Astrocyte (in vitro differentiated cells and primary cell): ENCODE data around the gene RPEL1. TPM values are rescaled to one million over a fixed set of nuclear protein-coding genes. Genes with fewer than 3 reads are reported as not detected.
A peak's percentile ranks its signal among the peaks of the same experiment; 100 is the strongest.
"Not testable (repeated sequence)": the region's sequence is repeated elsewhere in the genome, so short reads cannot be mapped to it uniquely, and the experiment has no call there.

Experiments used
- DNase-seq: peaks from one replicate; pipeline ENCODE4 v3.0.0-alpha.2; 2010; ENCODE audit warnings: low read depth
- FAIRE-seq: peaks from 2 replicates; lab custom pipeline; 2011; peaks lifted over from hg19 to GRCh38; lab: Jason Lieb, UNC
- H2AFZ ChIP-seq: 2 replicates; pipeline ENCODE4 v1.6.0; 2012; ENCODE audit warnings: low read depth, low read length, inconsistent platforms
- H3K27ac ChIP-seq: 2 replicates; pipeline ENCODE4 v1.5.1; 2011; ENCODE audit warnings: low read depth, low read length, inconsistent platforms
- H3K27me3 ChIP-seq: 2 replicates; pipeline ENCODE4 v1.6.0; 2011; ENCODE audit warnings: low read length, inconsistent platforms; ENCODE audit not compliant: insufficient read depth
- H3K36me3 ChIP-seq: 2 replicates; pipeline ENCODE4 v1.5.1; 2011; ENCODE audit warnings: low read length, inconsistent platforms; ENCODE audit not compliant: insufficient read depth
- H3K4me1 ChIP-seq: 2 replicates; pipeline ENCODE4 v1.5.1; 2011; ENCODE audit warnings: low read length, inconsistent platforms; ENCODE audit not compliant: insufficient read depth
- H3K4me2 ChIP-seq: 2 replicates; pipeline ENCODE4 v1.6.0; 2012; ENCODE audit warnings: low read length, inconsistent platforms
- H3K4me3 ChIP-seq: 2 replicates; pipeline ENCODE4 v1.5.1; 2011; ENCODE audit warnings: low read depth, mild to moderate bottlenecking, low read length, inconsistent platforms; ENCODE audit not compliant: insufficient read depth
- H3K79me2 ChIP-seq: 2 replicates; pipeline ENCODE4 v1.6.0; 2012; ENCODE audit warnings: mild to moderate bottlenecking, low read length, inconsistent platforms; ENCODE audit not compliant: insufficient read depth
- H3K9ac ChIP-seq: 2 replicates; pipeline ENCODE4 v1.6.0; 2012; ENCODE audit warnings: mild to moderate bottlenecking, low read length, inconsistent platforms
- H3K9me3 ChIP-seq: 2 replicates; pipeline ENCODE4 v1.5.1; 2012; ENCODE audit warnings: low read depth, mild to moderate bottlenecking, low read length, inconsistent platforms; ENCODE audit not compliant: insufficient read depth
- H4K20me1 ChIP-seq: 2 replicates; pipeline ENCODE4 v1.6.0; 2012; ENCODE audit warnings: low read length, inconsistent platforms; ENCODE audit not compliant: insufficient read depth
- H3K27ac Mint-ChIP-seq: one replicate; pipeline ENCODE4 v1.8.0; 2021; ENCODE audit warnings: mild to moderate bottlenecking, mixed read lengths; ENCODE audit not compliant: unreplicated experiment
- H3K27me3 Mint-ChIP-seq: one replicate; pipeline ENCODE4 v1.8.0; 2021; ENCODE audit warnings: low read depth, mixed read lengths; ENCODE audit not compliant: unreplicated experiment
- H3K36me3 Mint-ChIP-seq: one replicate; pipeline ENCODE4 v1.8.0; 2021; ENCODE audit warnings: low read depth, mixed read lengths; ENCODE audit not compliant: unreplicated experiment
- H3K4me1 Mint-ChIP-seq: one replicate; pipeline ENCODE4 v1.8.0; 2021; ENCODE audit warnings: low read depth, mixed read lengths; ENCODE audit not compliant: unreplicated experiment
- H3K4me3 Mint-ChIP-seq: one replicate; pipeline ENCODE4 v1.8.0; 2021; ENCODE audit warnings: mild to moderate bottlenecking, moderate library complexity, mixed read lengths; ENCODE audit not compliant: unreplicated experiment
- H3K9me3 Mint-ChIP-seq: one replicate; pipeline ENCODE4 v1.8.0; 2021; ENCODE audit warnings: mild to moderate bottlenecking, mixed read lengths; ENCODE audit not compliant: unreplicated experiment
- CTCF ChIP-seq: IDR thresholded peaks from 2 replicates; pipeline ENCODE4 v1.5.1; 2011; ENCODE audit warnings: low read depth, mild to moderate bottlenecking, inconsistent platforms, low read length, moderate library complexity; ENCODE audit not compliant: insufficient read depth
- EZH2 ChIP-seq: IDR thresholded peaks from 2 replicates; pipeline ENCODE4 v1.6.1; 2012; ENCODE audit warnings: mild to moderate bottlenecking, low read length, inconsistent platforms; ENCODE audit not compliant: insufficient read depth
- total RNA-seq: library from RNA; stranded (reverse); gene quantifications from 2 replicates; pipeline ENCODE4 v1.2.1, GENCODE V29; 2021

Gene RPEL1
- total RNA-seq, 1 donor from 2014 or later: not detected

GRCh38 chr10:103215601-103216000, 30.1 kb upstream of the RPEL1 start:
- Histone ChIP-seq H3K4me2 (no peak overlapping the region), H3K27ac (no peak overlapping the region), H2AFZ (no peak overlapping the region), H3K9ac (no peak overlapping the region), H3K79me2 (no peaks in the 10 kb centered on the region), H3K27me3 (no peaks in the 10 kb centered on the region), H3K4me1 (peaks cover 13% of the 10 kb centered on the region), H4K20me1 (no peaks in the 10 kb centered on the region), H3K4me3 (no peak overlapping the region), H3K36me3 (no peaks in the 10 kb centered on the region), H3K9me3 (no peaks in the 10 kb centered on the region)
- no peaks in the 10 kb centered on the region for H3K36me3 Mint-ChIP-seq
- peaks cover 17% of the 10 kb centered on the region for H3K4me1 Mint-ChIP-seq
- no peaks in the 10 kb centered on the region for H3K27me3 Mint-ChIP-seq
- TF ChIP-seq CTCF: no peak
- no peak for TF ChIP-seq EZH2
- H3K27ac Mint-ChIP-seq: peak overlapping the region; percentile 24
- DNase-seq (no peak), FAIRE-seq (no peak)
- H3K9me3 Mint-ChIP-seq: peaks cover 15% of the 10 kb centered on the region
- H3K4me3 Mint-ChIP-seq: peak overlapping the region; percentile 5

- H4K20me1 ChIP-seq, FAIRE-seq, H3K4me2 ChIP-seq, H3K9ac ChIP-seq, H3K27me3 Mint-ChIP-seq, H3K27ac ChIP-seq, H3K4me3 Mint-ChIP-seq, H3K9me3 ChIP-seq, H3K4me3 ChIP-seq, H3K27me3 ChIP-seq, H2AFZ ChIP-seq, H3K36me3 Mint-ChIP-seq, H3K27ac Mint-ChIP-seq, H3K79me2 ChIP-seq, H3K36me3 ChIP-seq: not testable (repeated sequence)
- Mint-ChIP-seq H3K4me1 (peaks cover 17% of the 10 kb centered on the region), H3K9me3 (peaks cover 15% of the 10 kb centered on the region)
- peak; percentile 51 for DNase-seq
- H3K4me1 ChIP-seq: peaks cover 13% of the 10 kb centered on the region
Measured at GRCh38 chr10:103216362-103216761, 29.3 kb upstream of the RPEL1 start.

GRCh38 chr10:103224133-103224532, 21.6 kb upstream of the RPEL1 start:
- Histone ChIP-seq H3K9ac (no peak overlapping the region), H3K79me2 (no peaks in the 10 kb centered on the region), H4K20me1 (no peaks in the 10 kb centered on the region), H3K36me3 (no peaks in the 10 kb centered on the region), H3K9me3 (peaks cover 9% of the 10 kb centered on the region), H3K4me3 (no peak overlapping the region), H3K4me1 (peaks cover 9% of the 10 kb centered on the region), H3K27ac (no peak overlapping the region), H3K4me2 (no peak overlapping the region), H2AFZ (no peak overlapping the region), H3K27me3 (no peaks in the 10 kb centered on the region)
- Mint-ChIP-seq H3K27ac (no peak overlapping the region), H3K4me1 (no peaks in the 10 kb centered on the region), H3K9me3 (peaks cover 18% of the 10 kb centered on the region), H3K27me3 (no peaks in the 10 kb centered on the region), H3K36me3 (peaks cover 7% of the 10 kb centered on the region), H3K4me3 (no peak overlapping the region)
- FAIRE-seq: no peak
- TF ChIP-seq EZH2 (no peak), CTCF (no peak)
- no peak for DNase-seq

- peaks cover 18% of the 10 kb centered on the region for H3K9me3 Mint-ChIP-seq
- not testable (repeated sequence) for H3K4me3 ChIP-seq, H3K9ac ChIP-seq, FAIRE-seq, H3K36me3 ChIP-seq, H3K27me3 ChIP-seq, H3K4me3 Mint-ChIP-seq, H3K4me1 Mint-ChIP-seq, H3K27ac ChIP-seq, H3K27ac Mint-ChIP-seq, H2AFZ ChIP-seq, H3K79me2 ChIP-seq, H3K9me3 ChIP-seq, H4K20me1 ChIP-seq, H3K36me3 Mint-ChIP-seq, H3K27me3 Mint-ChIP-seq, DNase-seq, H3K4me2 ChIP-seq
- peaks cover 11% of the 10 kb centered on the region for H3K4me1 ChIP-seq
Measured at GRCh38 chr10:103224721-103225120, 21.0 kb upstream of the RPEL1 start.
